HUDEP-2 (cell line): Measurements from ENCODE around the gene PMVK.
A peak's percentile ranks its signal among the peaks of the same experiment; 100 is the strongest.

ENCODE experiments used
- DNase-seq, 76 experiments: peaks; one replicate each; lab custom pipeline; 2025; ENCODE audit not compliant: unreplicated experiment in 76 of 76; lab: John Stamatoyannopoulos, UW

Gene PMVK

GRCh38 chr1:154951901-154952657 lies 15.6 kb upstream of the PMVK start:
- DNase-seq, result no peak

- no peak for DNase-seq
These were observed 11.6 kb upstream of the PMVK start for GRCh38 chr1:154948079-154948478.

- DNase-seq, result no peak
These were observed 9.7 kb upstream of the PMVK start for GRCh38 chr1:154945962-154946850.

- DNase-seq, result no peak
These were observed 8.8 kb upstream of the PMVK start for GRCh38 chr1:154945160-154945961.

- DNase-seq, result no peak
These were observed 8.1 kb upstream of the PMVK start for GRCh38 chr1:154944401-154945159.

- DNase-seq, result peak in 13 of 76 experiments; percentile 5 to 25 (median 12)
These were observed 7.3 kb upstream of the PMVK start for GRCh38 chr1:154943649-154944400.

GRCh38 chr1:154941333-154942013 lies 5.0 kb upstream of the PMVK start:
- DNase-seq, result no peak

- no peak for DNase-seq
These were observed 4.2 kb upstream of the PMVK start for GRCh38 chr1:154940651-154941194.

GRCh38 chr1:154940213-154940560 lies 3.7 kb upstream of the PMVK start:
- no peak for DNase-seq

- DNase-seq, result no peak
These were observed 2.3 kb upstream of the PMVK start for GRCh38 chr1:154938604-154939399.

- DNase-seq, result no peak
These were observed 1.5 kb upstream of the PMVK start for GRCh38 chr1:154937988-154938386.

GRCh38 chr1:154937085-154937987 lies 817 bp upstream of the PMVK start:
- peak in 72 of 76 experiments; percentile 43 to 97 (median 85) for DNase-seq

- peak in 1 of 76 experiments; percentile 20 for DNase-seq
These were observed 567 bp downstream of the PMVK start for GRCh38 chr1:154935749-154936554.

- DNase-seq, result no peak
These were observed 2.1 kb downstream of the PMVK start for GRCh38 chr1:154934358-154934948.

- DNase-seq, result no peak
These were observed 4.5 kb downstream of the PMVK start for GRCh38 chr1:154931940-154932487.
